SU-DHL-6 (cell line): ENCODE results near the gene ANKRD27.
"Not testable (repeated sequence)": the region's sequence is repeated elsewhere in the genome, so short reads cannot be mapped to it uniquely, and the experiment has no call there.

Experiments used
- H2AFZ ChIP-seq: fragments of 200-600 bp; sonication (generic); 2 replicates; pipeline ENCODE4 v1.6.1; 2014; ENCODE audit warnings: low read depth, mild to moderate bottlenecking, moderate library complexity, mixed read lengths, antibody characterized with exemption, low read length; ENCODE audit not compliant: severe bottlenecking
- H3F3A ChIP-seq: fragments of 200-600 bp; shearing (Covaris generic); 2 replicates; pipeline ENCODE4 v1.6.0; 2016; ENCODE audit warnings: antibody characterized with exemption, mild to moderate bottlenecking; ENCODE audit not compliant: insufficient read depth
- H3K27ac ChIP-seq: fragments of 200-600 bp; sonication (generic); 2 replicates; pipeline ENCODE4 v1.5.1; 2016; ENCODE audit warnings: low read depth, mild to moderate bottlenecking, low read length, moderate library complexity, mixed read lengths
- H3K27me3 ChIP-seq: fragments of 200-600 bp; sonication (generic), shearing (Covaris generic); 2 replicates; pipeline ENCODE4 v1.6.0; 2014; ENCODE audit warnings: mild to moderate bottlenecking, low read length
- H3K36me3 ChIP-seq: fragments of 200-600 bp; sonication (generic); 2 replicates; pipeline ENCODE4 v1.6.1; 2014; ENCODE audit warnings: mild to moderate bottlenecking, low read length, mixed read lengths
- H3K4me2 ChIP-seq: fragments of 300-600, 200-600 bp; shearing (Covaris generic), sonication (generic); 2 replicates; pipeline ENCODE4 v1.6.0; 2014; ENCODE audit warnings: low read length, low read depth, mild to moderate bottlenecking; ENCODE audit not compliant: poor library complexity, severe bottlenecking
- H3K4me3 ChIP-seq: fragments of 200-600 bp; sonication (generic); 2 replicates; pipeline ENCODE4 v1.5.1; 2014; ENCODE audit warnings: antibody characterized with exemption, low read length, mild to moderate bottlenecking, mixed read lengths; ENCODE audit not compliant: insufficient read depth, poor library complexity, severe bottlenecking
- H3K79me2 ChIP-seq: fragments of 200-600 bp; sonication (generic); 2 replicates; pipeline ENCODE4 v1.6.1; 2014; ENCODE audit warnings: mild to moderate bottlenecking, low read length, moderate library complexity; ENCODE audit not compliant: insufficient read depth
- H3K9ac ChIP-seq: fragments of 200-600 bp; sonication (generic); 2 replicates; pipeline ENCODE4 v1.7.0; 2014; ENCODE audit warnings: mild to moderate bottlenecking, low read length
- H3K9me2 ChIP-seq: fragments of 200-600 bp; sonication (generic); replicated peaks from 2 replicates; pipeline ENCODE4 v1.6.1; 2014; ENCODE audit warnings: low read length; ENCODE audit not compliant: insufficient read depth
- H3K9me3 ChIP-seq: fragments of 200-600 bp; sonication (generic); 2 replicates; pipeline ENCODE4 v1.6.1; 2014; ENCODE audit warnings: low read length, mixed read lengths; ENCODE audit not compliant: insufficient read depth
- H4K20me1 ChIP-seq: fragments of 200-600 bp; sonication (generic); 2 replicates; pipeline ENCODE4 v1.6.1; 2014; ENCODE audit warnings: low read depth, mild to moderate bottlenecking, antibody characterized with exemption, low read length, moderate library complexity, mixed read lengths
- EZH2phosphoT487 ChIP-seq: fragments of 200-600 bp; sonication (generic), shearing (Covaris generic); conservative IDR thresholded peaks from 2 replicates; pipeline ENCODE4 v1.6.1; 2018; ENCODE audit warnings: mild to moderate bottlenecking, antibody characterized with exemption, low read length, moderate library complexity, mixed read lengths
- TF ChIP-seq, protein P1 (sequence below): fragments of 200-600 bp; sonication (generic); IDR thresholded peaks from one replicate; pipeline ENCODE4 v1.5.1; 2017; ENCODE audit warnings: antibody characterized with exemption, mild to moderate bottlenecking, low read length, moderate library complexity; ENCODE audit not compliant: insufficient read depth, poor library complexity, severe bottlenecking

Gene ANKRD27

DNA sequence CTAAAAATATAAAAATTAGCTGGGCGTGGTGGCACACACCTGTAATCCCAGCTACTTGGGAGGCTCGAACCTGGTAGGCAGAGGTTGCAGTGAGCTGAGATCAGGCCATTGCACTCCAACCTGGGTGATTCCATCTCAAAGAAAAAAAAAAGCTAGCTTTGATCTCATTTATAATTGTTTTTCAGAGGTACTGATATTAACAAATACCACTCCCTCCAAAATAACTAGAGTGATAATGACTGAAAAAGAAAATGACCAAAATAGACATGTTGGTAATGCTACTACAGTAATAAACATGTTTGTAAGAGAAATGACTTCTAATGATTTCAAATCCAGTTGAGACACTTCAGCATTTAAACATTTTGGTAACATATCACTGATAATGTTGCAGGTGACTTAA is 81.0 kb downstream of the ANKRD27 start:
- no peaks in the 10 kb centered on the region for H3K27me3 ChIP-seq

DNA sequence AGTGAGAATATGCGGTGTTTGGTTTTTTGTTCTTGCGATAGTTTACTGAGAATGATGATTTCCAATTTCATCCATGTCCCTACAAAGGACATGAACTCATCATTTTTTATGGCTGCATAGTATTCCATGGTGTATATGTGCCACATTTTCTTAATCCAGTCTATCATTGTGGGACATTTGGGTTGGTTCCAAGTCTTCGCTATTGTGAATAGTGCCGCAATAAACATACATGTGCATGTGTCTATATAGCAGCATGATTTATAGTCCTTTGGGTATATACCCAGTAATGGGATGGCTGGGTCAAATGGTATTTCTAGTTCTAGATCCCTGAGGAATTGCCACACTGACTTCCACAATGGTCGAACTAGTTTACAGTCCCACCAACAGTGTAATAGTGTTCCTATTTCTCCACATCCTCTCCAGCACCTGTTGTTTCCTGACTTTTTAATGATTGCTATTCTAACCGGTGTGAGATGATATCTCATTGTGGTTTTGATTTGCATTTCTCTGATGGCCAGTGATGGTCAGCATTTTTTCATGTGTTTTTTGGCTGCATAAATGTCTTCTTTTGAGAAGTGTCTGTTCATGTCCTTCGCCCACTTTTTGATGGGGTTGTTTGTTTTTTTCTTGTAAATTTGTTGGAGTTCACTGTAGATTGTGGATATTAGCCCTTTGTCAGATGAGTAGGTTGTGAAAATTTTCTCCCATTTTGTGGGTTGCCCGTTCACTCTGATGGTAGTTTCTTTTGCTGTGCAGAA is 87.1 kb downstream of the ANKRD27 start:
- not testable (repeated sequence) for H3K4me2 ChIP-seq, H3K27ac ChIP-seq, H3K9me2 ChIP-seq, H2AFZ ChIP-seq, H4K20me1 ChIP-seq, H3K9ac ChIP-seq, H3K4me3 ChIP-seq, H3K79me2 ChIP-seq, H3K27me3 ChIP-seq, H3K9me3 ChIP-seq
- peaks cover 17% of the 10 kb centered on the region for H3K36me3 ChIP-seq
- H3F3A ChIP-seq, result peaks cover 10% of the 10 kb centered on the region

More for the DNA sequence above, 81.0 kb downstream of the ANKRD27 start:
- H2AFZ ChIP-seq, result no peak overlapping the region
- H4K20me1 ChIP-seq, result no peaks in the 10 kb centered on the region
- H3K36me3 ChIP-seq, result peaks cover 27% of the 10 kb centered on the region
- no peaks in the 10 kb centered on the region for H3K9me3 ChIP-seq
- TF ChIP-seq EZH2phosphoT487, result no peak
- TF ChIP-seq, protein P1, sequence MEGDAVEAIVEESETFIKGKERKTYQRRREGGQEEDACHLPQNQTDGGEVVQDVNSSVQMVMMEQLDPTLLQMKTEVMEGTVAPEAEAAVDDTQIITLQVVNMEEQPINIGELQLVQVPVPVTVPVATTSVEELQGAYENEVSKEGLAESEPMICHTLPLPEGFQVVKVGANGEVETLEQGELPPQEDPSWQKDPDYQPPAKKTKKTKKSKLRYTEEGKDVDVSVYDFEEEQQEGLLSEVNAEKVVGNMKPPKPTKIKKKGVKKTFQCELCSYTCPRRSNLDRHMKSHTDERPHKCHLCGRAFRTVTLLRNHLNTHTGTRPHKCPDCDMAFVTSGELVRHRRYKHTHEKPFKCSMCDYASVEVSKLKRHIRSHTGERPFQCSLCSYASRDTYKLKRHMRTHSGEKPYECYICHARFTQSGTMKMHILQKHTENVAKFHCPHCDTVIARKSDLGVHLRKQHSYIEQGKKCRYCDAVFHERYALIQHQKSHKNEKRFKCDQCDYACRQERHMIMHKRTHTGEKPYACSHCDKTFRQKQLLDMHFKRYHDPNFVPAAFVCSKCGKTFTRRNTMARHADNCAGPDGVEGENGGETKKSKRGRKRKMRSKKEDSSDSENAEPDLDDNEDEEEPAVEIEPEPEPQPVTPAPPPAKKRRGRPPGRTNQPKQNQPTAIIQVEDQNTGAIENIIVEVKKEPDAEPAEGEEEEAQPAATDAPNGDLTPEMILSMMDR, result no peak
- H3K9me2 ChIP-seq, result no peaks in the 10 kb centered on the region
- H3K27ac ChIP-seq, result no peak overlapping the region
- H3F3A ChIP-seq, result no peaks in the 10 kb centered on the region
- H3K9ac ChIP-seq, result no peak overlapping the region
- H3K4me2 ChIP-seq, result no peak overlapping the region
- no peak overlapping the region for H3K4me3 ChIP-seq
- no peaks in the 10 kb centered on the region for H3K79me2 ChIP-seq

DNA sequence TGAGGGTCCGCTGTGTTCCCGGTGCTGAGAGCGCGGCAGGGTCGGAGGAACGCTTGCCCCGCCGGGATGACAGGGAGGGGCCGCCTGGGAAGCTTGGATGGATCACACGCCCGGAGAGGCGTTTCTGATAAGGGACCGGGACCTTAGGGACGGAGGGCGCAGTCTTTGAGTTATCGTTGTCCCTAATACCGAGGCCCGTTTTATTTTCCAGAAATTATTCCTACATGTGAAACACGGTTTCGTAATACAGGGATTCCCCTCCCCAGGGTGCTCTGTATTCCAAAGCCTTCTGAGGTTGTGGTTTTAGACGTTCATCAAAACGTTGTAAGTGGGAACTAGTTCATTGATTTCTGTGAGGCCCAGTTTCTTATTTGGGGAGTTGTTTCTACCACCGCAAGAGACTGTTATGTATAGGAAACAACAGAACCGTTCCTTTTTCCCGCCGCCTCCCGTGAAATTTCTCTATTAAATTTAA is 93.2 kb downstream of the ANKRD27 start:
- no peaks in the 10 kb centered on the region for H4K20me1 ChIP-seq
- H3K27ac ChIP-seq, result peak overlapping the region; percentile 36; the same call in 1 of the 2 replicates
- peak overlapping the region; percentile 85 for H3K4me3 ChIP-seq
- H3K79me2 ChIP-seq, result peaks cover 17% of the 10 kb centered on the region
- H2AFZ ChIP-seq, result peak overlapping the region; percentile 13
- TF ChIP-seq, protein P1, result no peak
- TF ChIP-seq EZH2phosphoT487, result no peak
- peak overlapping the region; percentile 83 for H3K4me2 ChIP-seq
- H3K9ac ChIP-seq, result peak overlapping the region; percentile 83
- peaks cover 5% of the 10 kb centered on the region for H3F3A ChIP-seq
- no peaks in the 10 kb centered on the region for H3K27me3 ChIP-seq
- H3K9me3 ChIP-seq, result no peaks in the 10 kb centered on the region
- H3K9me2 ChIP-seq, result no peaks in the 10 kb centered on the region
- H3K36me3 ChIP-seq, result peaks cover 12% of the 10 kb centered on the region

GRCh38 chr19:32580901-32581704 is 93.9 kb downstream of the ANKRD27 start, which contains the start of gene PDCD5:
TSS of gene PDCD5 (plus strand) at chr19:32581190. CDS start at chr19:32581262, 72 bp downstream.
- Histone ChIP-seq H3K27ac (peak within 1 kb of the TSS; percentile 36), H3K79me2 (peaks cover 17% of the 10 kb centered on the region), H3K27me3 (no peaks in the 10 kb centered on the region), H3K36me3 (peaks cover 8% of the 10 kb centered on the region), H3K4me2 (peak within 1 kb of the TSS; percentile 83), H4K20me1 (no peaks in the 10 kb centered on the region), H3K9me2 (no peaks in the 10 kb centered on the region), H3F3A (no peaks in the 10 kb centered on the region), H3K9ac (peak within 1 kb of the TSS; percentile 83), H2AFZ (peak within 1 kb of the TSS; percentile 99), H3K9me3 (no peaks in the 10 kb centered on the region), H3K4me3 (peak within 1 kb of the TSS; percentile 85)
- TF ChIP-seq EZH2phosphoT487, result no peak
- TF ChIP-seq, protein P1, result no peak
